ENCODE measurements around the gene RAB3D. TPM values are rescaled to one million over a fixed set of nuclear protein-coding genes. Genes with fewer than 3 reads are reported as not detected.

Gene RAB3D
- total and polyA plus RNA-seq, 4 donors: 16.0 to 73.2 (median 23.3) TPM

DNA sequence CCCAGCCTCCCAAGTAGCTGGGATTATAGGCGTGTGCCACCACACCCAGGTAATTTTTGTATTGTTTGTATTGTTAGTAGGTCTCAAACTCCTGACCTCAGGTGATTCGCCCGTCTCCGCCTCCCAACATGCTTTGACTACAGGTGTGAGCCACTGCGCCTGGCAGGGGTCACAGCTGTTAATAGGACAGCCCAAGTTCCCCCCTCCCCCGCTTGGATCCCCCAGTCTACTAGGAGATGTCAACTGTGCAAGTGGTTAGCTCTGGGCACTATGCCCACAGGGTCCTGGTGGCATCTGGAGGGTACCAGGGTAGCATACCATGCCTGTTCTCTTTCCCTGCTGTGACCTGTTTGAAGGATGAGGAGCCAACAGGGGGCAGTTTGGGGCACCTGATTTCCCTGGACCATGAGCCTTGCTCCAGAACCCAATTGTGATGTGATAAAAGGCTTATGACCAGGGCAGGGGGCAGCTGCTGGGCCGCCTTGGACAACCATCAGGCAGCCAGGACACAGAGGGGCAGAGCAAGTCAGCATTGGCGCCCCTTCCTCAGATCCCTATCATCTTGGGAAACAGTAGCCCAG, 43.7 kb downstream of the RAB3D start, which contains the start of gene TSPAN16:
Gene TSPAN16, plus strand, starts transcription at position 496 of the 581 bp plus-strand sequence. CDS start 138 bp downstream, outside the sequence.
- Histone ChIP-seq H3K4me1 (ENCODE audit: control insufficient read depth in 5 of 5, insufficient read depth in 5 of 5, low read length in 5 of 5) (peaks cover 0 to 8% (median 0%) of the 10 kb centered on the region in 5 donors), H3K9ac (ENCODE audit: insufficient read depth in 1 of 2, low read length in 2 of 2) (peak within 1 kb of the TSS in 1 of 2 donors; percentile 17), H3K9me3 (ENCODE audit: control insufficient read depth in 4 of 4, insufficient read depth in 3 of 4, low read length in 3 of 4) (peaks cover 0 to 2% (median 0%) of the 10 kb centered on the region in 4 donors), H3K27ac (ENCODE audit: low read depth in 1 of 2, low read length in 1 of 2) (no peak within 1 kb of the TSS), H3K27me3 (ENCODE audit: control insufficient read depth in 3 of 3, insufficient read depth in 3 of 3, low read length in 2 of 3) (no peaks in the 10 kb centered on the region), H3K4me3 (no peak within 1 kb of the TSS), H3K36me3 (ENCODE audit: control insufficient read depth in 4 of 4, insufficient read depth in 4 of 4, low read length in 4 of 4) (no peaks in the 10 kb centered on the region)
- DNase-seq (no peak), ATAC-seq (ENCODE audit: insufficient read depth, low FRiP score) (no peak)
- TF ChIP-seq, protein P1, sequence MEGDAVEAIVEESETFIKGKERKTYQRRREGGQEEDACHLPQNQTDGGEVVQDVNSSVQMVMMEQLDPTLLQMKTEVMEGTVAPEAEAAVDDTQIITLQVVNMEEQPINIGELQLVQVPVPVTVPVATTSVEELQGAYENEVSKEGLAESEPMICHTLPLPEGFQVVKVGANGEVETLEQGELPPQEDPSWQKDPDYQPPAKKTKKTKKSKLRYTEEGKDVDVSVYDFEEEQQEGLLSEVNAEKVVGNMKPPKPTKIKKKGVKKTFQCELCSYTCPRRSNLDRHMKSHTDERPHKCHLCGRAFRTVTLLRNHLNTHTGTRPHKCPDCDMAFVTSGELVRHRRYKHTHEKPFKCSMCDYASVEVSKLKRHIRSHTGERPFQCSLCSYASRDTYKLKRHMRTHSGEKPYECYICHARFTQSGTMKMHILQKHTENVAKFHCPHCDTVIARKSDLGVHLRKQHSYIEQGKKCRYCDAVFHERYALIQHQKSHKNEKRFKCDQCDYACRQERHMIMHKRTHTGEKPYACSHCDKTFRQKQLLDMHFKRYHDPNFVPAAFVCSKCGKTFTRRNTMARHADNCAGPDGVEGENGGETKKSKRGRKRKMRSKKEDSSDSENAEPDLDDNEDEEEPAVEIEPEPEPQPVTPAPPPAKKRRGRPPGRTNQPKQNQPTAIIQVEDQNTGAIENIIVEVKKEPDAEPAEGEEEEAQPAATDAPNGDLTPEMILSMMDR (IDR thresholded peaks at IDR 0.05; ENCODE audit: control extremely low read depth, extremely low read depth): no peak
- 73 to 82% methylated on average over 8 of the region's 8 CpGs for WGBS, 2 donors

DNA sequence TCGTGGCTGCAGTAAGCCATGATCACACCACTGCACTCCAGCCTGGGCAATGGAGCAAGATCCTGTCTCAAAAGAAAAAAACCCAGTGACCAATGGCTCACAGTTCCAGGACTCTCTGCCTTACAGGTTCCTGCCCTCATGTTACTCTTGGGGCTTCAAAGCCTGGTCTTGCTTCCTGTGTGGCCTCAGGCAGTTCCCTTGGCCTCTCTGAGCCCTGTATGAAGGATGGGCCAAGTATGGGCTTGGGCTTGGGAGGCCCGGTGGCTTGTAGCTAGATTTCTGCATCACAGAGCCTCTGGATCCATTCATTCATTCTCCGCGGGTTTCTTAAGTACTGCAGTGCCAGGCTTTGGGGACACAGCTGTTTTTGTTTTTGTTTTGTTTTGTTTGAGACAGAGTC, 44.3 kb downstream of the RAB3D start:
- no peak overlapping the region for H3K27ac ChIP-seq (ENCODE audit: low read depth in 1 of 2, low read length in 1 of 2)
- WGBS, 2 donors: 82 to 84% methylated on average over 4 of the region's 4 CpGs
- H3K4me1 ChIP-seq (ENCODE audit: control insufficient read depth in 5 of 5, insufficient read depth in 5 of 5, low read length in 5 of 5): peaks cover 0 to 8% (median 0%) of the 10 kb centered on the region in 5 donors

DNA sequence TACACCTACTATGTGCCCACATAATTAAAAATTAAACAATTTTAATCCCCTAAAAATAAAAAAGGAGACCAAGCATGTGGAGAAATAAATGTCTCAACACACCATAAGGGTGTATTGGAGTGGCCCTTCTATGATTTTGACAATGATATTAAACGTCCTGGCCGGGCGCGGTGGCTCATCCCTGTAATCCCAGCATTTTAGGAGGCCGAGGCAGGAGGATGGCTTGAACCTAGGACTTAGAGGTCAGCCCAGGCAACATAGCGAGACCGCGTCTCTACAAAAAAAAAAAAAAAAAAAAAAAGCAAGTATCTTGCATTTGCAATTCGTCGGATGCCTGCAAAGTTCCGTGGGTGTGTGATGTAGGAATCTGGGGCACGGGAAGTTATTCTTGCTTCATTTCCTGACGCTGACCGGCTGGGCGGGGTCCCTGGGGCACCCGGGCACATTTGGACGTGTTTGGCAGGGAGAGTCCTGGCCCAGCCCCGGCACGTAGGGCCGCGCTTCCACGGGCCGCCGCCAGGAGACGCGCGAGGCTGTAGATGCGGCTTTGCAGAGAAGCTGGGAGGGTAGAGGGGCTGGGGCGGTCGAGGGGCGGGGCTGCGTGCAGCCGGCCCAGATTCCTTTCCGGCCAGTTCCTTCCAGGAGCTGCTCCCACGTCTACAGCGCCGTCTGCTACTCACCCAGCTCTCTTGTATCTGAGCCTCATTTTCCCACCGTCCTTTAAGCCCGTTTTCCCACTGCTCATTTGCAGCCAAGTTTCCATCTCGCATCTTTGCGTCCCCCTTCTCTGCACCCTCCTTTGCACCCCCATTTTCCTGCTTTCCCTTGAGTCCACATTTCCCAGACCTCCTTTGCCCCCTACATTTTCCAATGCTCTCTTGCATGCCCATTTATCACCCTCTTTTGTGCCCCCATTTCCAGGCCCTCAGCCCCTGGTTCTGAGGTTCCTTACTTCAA, 45.7 kb downstream of the RAB3D start:
- TF ChIP-seq, protein P1 (IDR thresholded peaks at IDR 0.05; ENCODE audit: control extremely low read depth, extremely low read depth): peak; percentile 95
- ATAC-seq (ENCODE audit: insufficient read depth, low FRiP score) (peak; percentile 99), DNase-seq (peak; percentile 95 to 98 (median 97))
- 3% methylated on average over 39 to 41 of the region's 41 CpGs for WGBS, 2 donors
- Histone ChIP-seq H3K9me3 (ENCODE audit: control insufficient read depth in 4 of 4, insufficient read depth in 3 of 4, low read length in 3 of 4) (no peaks in the 10 kb centered on the region), H3K27me3 (ENCODE audit: control insufficient read depth in 3 of 3, insufficient read depth in 3 of 3, low read length in 2 of 3) (no peaks in the 10 kb centered on the region), H3K4me1 (ENCODE audit: control insufficient read depth in 5 of 5, insufficient read depth in 5 of 5, low read length in 5 of 5) (peaks cover 0 to 8% (median 0%) of the 10 kb centered on the region in 5 donors), H3K9ac (ENCODE audit: insufficient read depth in 1 of 2, low read length in 2 of 2) (peak overlapping the region in 1 of 2 donors; percentile 56), H3K4me3 (no peak overlapping the region), H3K27ac (ENCODE audit: low read depth in 1 of 2, low read length in 1 of 2) (peak overlapping the region in 1 of 2 donors; percentile 62), H3K36me3 (ENCODE audit: control insufficient read depth in 4 of 4, insufficient read depth in 4 of 4, low read length in 4 of 4) (no peaks in the 10 kb centered on the region)

More for the DNA sequence above, 44.3 kb downstream of the RAB3D start:
- DNase-seq (no peak), ATAC-seq (ENCODE audit: insufficient read depth, low FRiP score) (no peak)
- no peaks in the 10 kb centered on the region for H3K36me3 ChIP-seq (ENCODE audit: control insufficient read depth in 4 of 4, insufficient read depth in 4 of 4, low read length in 4 of 4)
- H3K27me3 ChIP-seq (ENCODE audit: control insufficient read depth in 3 of 3, insufficient read depth in 3 of 3, low read length in 2 of 3): no peaks in the 10 kb centered on the region
- TF ChIP-seq, protein P1 (IDR thresholded peaks at IDR 0.05; ENCODE audit: control extremely low read depth, extremely low read depth): no peak
- peaks cover 0 to 2% (median 0%) of the 10 kb centered on the region in 4 donors for H3K9me3 ChIP-seq (ENCODE audit: control insufficient read depth in 4 of 4, insufficient read depth in 3 of 4, low read length in 3 of 4)
- no peak overlapping the region for H3K9ac ChIP-seq (ENCODE audit: insufficient read depth in 1 of 2, low read length in 2 of 2)
- H3K4me3 ChIP-seq: no peak overlapping the region

Data from lung (tissue), 12 donors.